Choroid plexus epithelial cell (primary cell): ENCODE data around the gene CLEC4A.

Source experiments
- DNase-seq: peaks from one replicate; pipeline ENCODE4 v3.0.0-alpha.2; 2010; ENCODE audit warnings: low read depth
- H3K4me3 ChIP-seq: 2 replicates; pipeline ENCODE4 v1.5.1; 2011; ENCODE audit warnings: low read depth, mild to moderate bottlenecking, control low read depth, low read length, moderate library complexity
- CTCF ChIP-seq: conservative IDR thresholded peaks from 2 replicates; pipeline ENCODE4 v1.5.1; 2011; ENCODE audit warnings: low read depth, mild to moderate bottlenecking, control low read depth, inconsistent platforms, low read length, moderate library complexity

Gene CLEC4A

GRCh38 chr12:8123124-8123912 is at the start of gene CLEC4A:
TSS of gene CLEC4A (plus strand) at chr12:8123617. CDS start at chr12:8123879, 262 bp downstream.
- TF ChIP-seq CTCF: no peak
- H3K4me3 ChIP-seq: no peak within 1 kb of the TSS

GRCh38 chr12:8075935-8076334 is 47.5 kb upstream of the CLEC4A start:
- TF ChIP-seq CTCF: no peak
- DNase-seq: no peak
- no peak overlapping the region for H3K4me3 ChIP-seq

More at GRCh38 chr12:8123124-8123912, at the start of gene CLEC4A:
- DNase-seq: no peak

- DNase-seq: no peak
- TF ChIP-seq CTCF: no peak
- H3K4me3 ChIP-seq: no peak overlapping the region
These were observed 47.1 kb upstream of the CLEC4A start for GRCh38 chr12:8076366-8076765.

GRCh38 chr12:8077207-8077606 is 46.2 kb upstream of the CLEC4A start:
- H3K4me3 ChIP-seq: no peak overlapping the region
- no peak for DNase-seq

GRCh38 chr12:8078398-8078797 is 45.0 kb upstream of the CLEC4A start:
- DNase-seq: peak; percentile 94
- no peak overlapping the region for H3K4me3 ChIP-seq
- TF ChIP-seq CTCF: peak; percentile 78

More at GRCh38 chr12:8077207-8077606, 46.2 kb upstream of the CLEC4A start:
- TF ChIP-seq CTCF: no peak

GRCh38 chr12:8078916-8079315 is 44.5 kb upstream of the CLEC4A start:
- H3K4me3 ChIP-seq: no peak overlapping the region
- TF ChIP-seq CTCF: no peak
- no peak for DNase-seq

GRCh38 chr12:8080120-8080519 is 43.3 kb upstream of the CLEC4A start:
- no peak for TF ChIP-seq CTCF
- DNase-seq: no peak
- no peak overlapping the region for H3K4me3 ChIP-seq
